Measurements from ENCODE around the gene GRIK1.

Gene GRIK1

DNA sequence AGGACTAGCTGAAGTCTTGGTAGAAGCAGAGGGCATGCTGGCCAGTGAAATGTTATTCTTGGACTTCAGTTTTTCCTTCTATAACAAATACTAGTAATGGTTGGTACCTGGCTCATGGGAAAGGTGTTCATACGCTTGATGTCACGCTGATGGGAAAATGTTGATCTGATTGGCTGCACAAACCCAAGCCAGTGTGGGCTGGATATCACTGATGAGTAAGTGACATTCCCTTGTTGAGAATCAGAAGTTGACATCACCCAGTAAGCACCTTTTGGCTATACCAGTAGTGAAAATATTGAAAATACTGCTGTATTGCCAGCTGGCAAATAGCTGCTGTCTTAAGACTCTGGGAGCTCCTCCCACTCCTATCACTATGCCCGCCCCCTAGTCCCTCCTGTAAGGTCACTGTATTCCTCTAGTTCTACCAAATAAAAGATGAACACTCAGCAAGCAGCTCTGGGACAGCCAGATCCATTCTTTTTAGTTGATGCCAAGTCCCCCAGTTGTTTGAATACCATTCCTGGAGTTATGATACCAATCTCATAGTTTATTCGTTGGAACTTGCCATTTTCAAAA is 168.2 kb downstream of the GRIK1 start:
- intact Hi-C loops (cut with micrococcal nuclease) = no loop called here
- Mint-ChIP-seq H3K4me3 (no peak overlapping the region), H3K4me1 (ENCODE audit: low read depth) (no peaks in the 10 kb centered on the region), H3K9me3 (no peaks in the 10 kb centered on the region), H3K36me3 (ENCODE audit: low read depth) (no peaks in the 10 kb centered on the region), H3K27ac (no peak overlapping the region), H3K27me3 (peaks cover 3% of the 10 kb centered on the region)

DNA sequence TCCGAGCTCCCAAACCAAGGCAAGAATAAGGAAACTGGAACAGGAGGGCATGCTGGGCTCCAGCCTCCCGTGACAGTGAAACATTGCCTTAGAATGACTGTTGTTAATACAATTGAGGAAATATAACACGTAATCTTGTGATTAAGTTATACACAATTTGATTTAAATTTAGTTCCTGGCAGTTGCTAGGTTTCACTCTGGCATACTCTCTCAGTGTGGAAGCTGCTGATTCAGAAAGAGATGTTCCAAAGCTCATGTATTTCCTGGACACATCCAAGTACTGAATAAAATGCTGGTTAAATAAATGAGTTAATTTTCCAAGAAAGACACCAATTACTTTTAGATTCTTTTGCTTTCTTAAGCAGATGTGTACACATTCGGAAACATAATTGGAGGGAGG is 176.1 kb downstream of the GRIK1 start:
- H3K4me3 Mint-ChIP-seq = no peak overlapping the region
- H3K27ac Mint-ChIP-seq = no peak overlapping the region
- no peaks in the 10 kb centered on the region for H3K4me1 Mint-ChIP-seq (ENCODE audit: low read depth)
- H3K36me3 Mint-ChIP-seq (ENCODE audit: low read depth) = no peaks in the 10 kb centered on the region
- peaks cover 1% of the 10 kb centered on the region for H3K27me3 Mint-ChIP-seq
- intact Hi-C loops (cut with micrococcal nuclease) = no loop called here
- H3K9me3 Mint-ChIP-seq = no peaks in the 10 kb centered on the region

DNA sequence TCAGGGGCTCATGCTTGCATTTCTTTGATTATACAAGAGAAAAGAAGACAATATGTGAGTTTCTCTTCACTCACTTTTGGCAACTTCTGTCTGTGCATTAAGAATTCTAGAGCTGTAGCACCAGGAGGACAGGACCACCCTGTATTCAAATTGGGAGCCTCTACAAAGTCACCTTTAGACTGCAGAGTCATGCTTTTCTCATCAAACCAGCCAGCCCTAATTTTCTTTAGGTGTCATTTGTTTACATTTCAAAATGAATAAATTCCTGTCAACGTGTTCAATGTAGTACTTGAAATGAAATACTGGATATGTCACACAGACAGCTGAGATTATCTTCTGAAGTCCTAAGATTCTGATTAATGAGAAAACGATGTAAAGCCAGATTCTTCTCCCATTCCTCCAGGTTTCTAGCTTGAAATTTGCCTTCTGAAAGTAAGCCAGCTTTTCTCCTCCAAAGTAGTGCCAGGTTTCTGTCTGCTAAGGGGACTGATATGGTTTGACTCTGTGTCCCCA is 177.2 kb downstream of the GRIK1 start:
- Mint-ChIP-seq H3K9me3 (no peaks in the 10 kb centered on the region), H3K36me3 (ENCODE audit: low read depth) (no peaks in the 10 kb centered on the region), H3K4me3 (no peak overlapping the region), H3K27me3 (peaks cover under 1% of the 10 kb centered on the region), H3K27ac (no peak overlapping the region), H3K4me1 (ENCODE audit: low read depth) (no peaks in the 10 kb centered on the region)
- intact Hi-C loops (cut with micrococcal nuclease) = no loop called here

DNA sequence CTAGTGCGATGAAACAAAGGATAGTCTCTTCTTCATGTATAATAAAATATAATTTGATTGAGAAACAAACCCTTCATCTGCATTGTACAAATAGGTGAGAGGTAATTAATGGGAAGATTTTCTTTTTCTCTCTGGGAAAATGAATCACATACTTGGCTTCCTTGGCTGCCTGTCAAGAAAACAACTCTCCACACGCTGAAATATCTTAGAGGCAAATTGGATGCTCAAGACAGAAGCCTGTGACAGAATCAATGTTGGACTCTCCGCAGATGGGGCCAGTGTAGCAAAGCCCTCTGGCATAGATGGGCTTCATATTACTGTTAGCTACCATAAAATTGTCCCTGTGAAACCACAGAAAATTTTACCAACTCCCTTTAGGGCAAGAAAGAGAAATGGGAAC is 186.6 kb downstream of the GRIK1 start:
- Mint-ChIP-seq H3K9me3 (no peaks in the 10 kb centered on the region), H3K27ac (no peak overlapping the region), H3K4me1 (ENCODE audit: low read depth) (no peaks in the 10 kb centered on the region), H3K27me3 (no peaks in the 10 kb centered on the region), H3K4me3 (no peak overlapping the region), H3K36me3 (ENCODE audit: low read depth) (no peaks in the 10 kb centered on the region)
- intact Hi-C loops (cut with micrococcal nuclease) = no loop called here

DNA sequence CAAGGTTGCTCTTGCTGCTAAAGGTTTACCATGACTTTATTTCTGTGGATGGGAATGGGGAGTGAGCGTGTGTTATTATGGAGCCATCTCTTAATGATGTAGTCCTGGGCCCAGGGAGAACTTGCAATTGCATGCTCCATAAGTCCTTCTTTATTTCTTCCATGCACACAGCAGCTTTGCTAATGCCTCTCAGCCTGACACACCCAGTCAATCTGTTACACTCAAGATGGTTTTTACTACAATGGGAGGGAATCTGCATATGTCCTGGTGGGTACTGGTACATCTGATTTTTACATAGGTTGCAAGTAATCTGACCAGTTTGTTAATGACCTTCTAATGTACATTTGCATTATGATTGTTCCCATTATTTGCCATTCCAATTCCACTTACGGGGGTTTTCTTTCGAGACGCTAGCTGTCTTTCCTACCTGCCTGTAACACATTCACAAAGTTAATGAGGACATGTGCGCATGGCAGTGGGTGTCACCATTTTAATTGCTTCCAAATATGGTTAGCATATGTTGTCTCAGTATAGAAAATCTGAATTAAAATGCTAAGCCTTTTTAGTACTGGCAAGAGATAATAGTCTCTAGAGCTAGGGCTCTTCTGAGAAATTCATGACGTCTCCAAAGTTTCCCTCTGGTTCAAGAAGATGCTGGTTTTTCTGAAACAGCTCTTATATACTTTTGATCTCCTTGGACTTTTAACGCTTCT is 188.2 kb downstream of the GRIK1 start:
- no peaks in the 10 kb centered on the region for H3K27me3 Mint-ChIP-seq
- no peaks in the 10 kb centered on the region for H3K36me3 Mint-ChIP-seq (ENCODE audit: low read depth)
- intact Hi-C loops (cut with micrococcal nuclease) = no loop called here
- no peak overlapping the region for H3K27ac Mint-ChIP-seq
- no peak overlapping the region for H3K4me3 Mint-ChIP-seq
- H3K9me3 Mint-ChIP-seq = no peaks in the 10 kb centered on the region
- H3K4me1 Mint-ChIP-seq (ENCODE audit: low read depth) = no peaks in the 10 kb centered on the region

DNA sequence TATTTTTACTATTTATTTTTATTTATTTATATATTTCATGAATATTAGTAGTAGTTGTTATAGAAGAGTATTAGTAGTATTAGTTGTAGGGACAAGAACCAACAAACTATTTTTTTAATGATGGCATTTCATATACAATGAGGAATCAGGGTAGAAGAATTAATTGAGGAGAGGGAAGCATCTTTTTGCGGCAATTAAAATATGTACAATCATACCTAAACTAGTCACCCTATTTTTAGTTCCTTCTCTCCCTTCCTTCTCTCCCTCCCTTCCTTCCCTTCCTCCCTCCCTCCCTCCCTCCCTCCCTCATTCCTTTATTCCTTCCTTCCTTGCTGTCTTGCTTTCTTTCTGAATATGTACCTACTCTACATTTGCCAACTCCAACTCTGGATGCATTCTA is 189.8 kb downstream of the GRIK1 start:
- Mint-ChIP-seq H3K9me3 (no peaks in the 10 kb centered on the region), H3K27me3 (no peaks in the 10 kb centered on the region), H3K27ac (no peak overlapping the region), H3K36me3 (ENCODE audit: low read depth) (no peaks in the 10 kb centered on the region), H3K4me1 (ENCODE audit: low read depth) (no peaks in the 10 kb centered on the region), H3K4me3 (no peak overlapping the region)
- intact Hi-C loops (cut with micrococcal nuclease) = no loop called here

DNA sequence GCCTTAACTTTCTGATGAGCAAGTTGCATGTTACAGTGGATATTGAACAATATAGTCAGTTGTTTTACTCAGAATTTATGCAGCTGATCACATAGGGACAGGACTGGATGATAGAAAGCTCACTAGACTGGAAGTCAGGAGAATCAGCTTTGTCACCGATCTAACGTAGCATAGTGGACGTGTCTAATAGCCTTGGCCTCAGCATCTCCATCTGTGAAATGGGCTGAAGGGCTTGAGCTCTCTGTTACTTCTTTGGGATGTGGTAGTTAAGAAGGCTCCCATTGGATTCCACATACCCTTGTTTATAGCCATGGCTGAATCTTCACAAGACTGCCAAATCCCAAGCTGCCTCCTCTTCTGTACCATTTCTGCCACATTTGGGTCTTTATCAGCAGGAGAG is 190.6 kb downstream of the GRIK1 start:
- H3K9me3 Mint-ChIP-seq = no peaks in the 10 kb centered on the region

DNA sequence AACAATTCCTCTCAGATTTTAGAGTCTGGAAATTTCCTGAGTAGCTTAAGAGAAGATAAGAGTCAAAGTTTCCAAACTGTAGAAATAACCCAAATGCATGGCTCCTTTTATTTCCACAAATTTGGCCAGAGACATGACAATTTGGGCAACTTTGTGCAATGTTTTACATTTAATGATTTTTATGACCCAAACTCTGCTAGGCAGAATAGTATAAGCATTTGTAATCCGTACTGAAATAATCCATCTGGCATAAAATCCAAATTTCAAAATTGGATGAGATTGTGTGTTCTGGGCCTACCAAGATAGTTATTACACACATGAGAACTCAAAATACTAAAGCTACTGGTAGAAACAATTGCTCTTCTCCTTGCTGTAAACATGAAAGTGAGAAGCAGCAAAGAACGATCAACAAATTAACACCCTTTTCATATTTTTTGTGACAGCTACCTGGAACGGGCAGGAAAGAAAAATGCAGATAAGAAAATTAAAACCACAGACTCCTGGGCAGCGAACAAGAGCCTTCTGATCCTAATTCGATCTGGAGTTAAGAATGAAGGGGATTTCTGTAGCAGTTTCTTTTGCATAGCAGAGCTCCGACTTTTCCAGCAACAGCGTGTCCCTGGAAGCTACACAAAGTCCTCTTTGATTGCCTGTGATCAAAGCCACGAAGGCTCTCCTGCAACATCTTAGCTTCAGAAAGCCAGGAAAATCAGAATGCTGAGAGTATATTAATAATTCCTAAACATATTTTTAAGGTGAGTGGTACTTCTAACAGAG is 191.2 kb downstream of the GRIK1 start:
- H3K27me3 Mint-ChIP-seq = no peaks in the 10 kb centered on the region
- no peak overlapping the region for H3K27ac Mint-ChIP-seq
- H3K4me3 Mint-ChIP-seq = no peak overlapping the region
- H3K4me1 Mint-ChIP-seq (ENCODE audit: low read depth) = no peaks in the 10 kb centered on the region
- H3K9me3 Mint-ChIP-seq = no peaks in the 10 kb centered on the region
- no peaks in the 10 kb centered on the region for H3K36me3 Mint-ChIP-seq (ENCODE audit: low read depth)
- intact Hi-C loops (cut with micrococcal nuclease) = no loop called here

More for the DNA sequence above, 190.6 kb downstream of the GRIK1 start:
- no peaks in the 10 kb centered on the region for H3K4me1 Mint-ChIP-seq (ENCODE audit: low read depth)
- intact Hi-C loops (cut with micrococcal nuclease) = no loop called here
- no peak overlapping the region for H3K27ac Mint-ChIP-seq
- no peaks in the 10 kb centered on the region for H3K36me3 Mint-ChIP-seq (ENCODE audit: low read depth)
- H3K27me3 Mint-ChIP-seq = no peaks in the 10 kb centered on the region
- no peak overlapping the region for H3K4me3 Mint-ChIP-seq

DNA sequence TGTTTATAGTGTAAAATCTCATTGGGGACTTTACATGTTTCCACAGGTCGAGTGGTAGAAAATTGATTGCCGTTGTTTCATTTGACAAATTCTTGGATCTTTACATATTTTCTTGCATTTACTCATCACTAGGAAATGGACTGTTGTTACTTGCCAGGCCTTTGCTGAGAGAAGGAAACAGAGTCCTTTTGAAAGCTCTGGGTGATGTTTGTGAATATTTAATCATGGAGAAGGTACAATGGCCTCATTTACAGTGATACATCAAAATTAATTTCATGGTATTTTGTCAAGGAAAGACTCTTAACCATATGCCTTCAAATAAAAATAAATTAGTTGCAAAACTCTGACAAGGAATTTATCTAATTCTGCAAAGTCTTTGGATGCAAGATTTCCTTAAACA is 198.0 kb downstream of the GRIK1 start:
- Mint-ChIP-seq H3K36me3 (ENCODE audit: low read depth) (no peaks in the 10 kb centered on the region), H3K27me3 (no peaks in the 10 kb centered on the region), H3K27ac (no peak overlapping the region), H3K9me3 (no peaks in the 10 kb centered on the region), H3K4me3 (no peak overlapping the region), H3K4me1 (ENCODE audit: low read depth) (peaks cover 8% of the 10 kb centered on the region)
- intact Hi-C loops (cut with micrococcal nuclease) = no loop called here

DNA sequence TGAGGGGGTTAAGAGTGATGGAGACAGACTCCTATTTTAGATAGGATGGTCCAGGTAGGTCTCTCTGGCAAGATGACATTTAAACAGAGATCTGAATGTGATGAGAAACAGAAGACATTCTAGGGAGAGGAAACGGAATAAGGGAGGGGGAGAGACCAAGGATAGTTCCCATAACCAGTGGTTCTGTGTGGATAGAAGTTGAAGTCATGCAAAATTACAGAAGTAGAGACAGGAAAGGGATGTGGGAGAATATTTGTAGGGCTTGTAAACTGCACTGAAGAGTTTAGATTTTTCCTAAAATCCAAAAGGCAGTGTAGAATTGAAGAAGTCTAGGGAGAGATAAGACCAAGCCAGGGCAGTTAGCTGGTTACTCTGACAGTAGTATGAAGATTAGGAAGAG is 200.6 kb downstream of the GRIK1 start:
- no peaks in the 10 kb centered on the region for H3K9me3 Mint-ChIP-seq
- no peaks in the 10 kb centered on the region for H3K27me3 Mint-ChIP-seq
- no peak overlapping the region for H3K4me3 Mint-ChIP-seq
- peaks cover 8% of the 10 kb centered on the region for H3K4me1 Mint-ChIP-seq (ENCODE audit: low read depth)
- intact Hi-C loops (cut with micrococcal nuclease) = no loop called here
- no peaks in the 10 kb centered on the region for H3K36me3 Mint-ChIP-seq (ENCODE audit: low read depth)
- H3K27ac Mint-ChIP-seq = no peak overlapping the region

DNA sequence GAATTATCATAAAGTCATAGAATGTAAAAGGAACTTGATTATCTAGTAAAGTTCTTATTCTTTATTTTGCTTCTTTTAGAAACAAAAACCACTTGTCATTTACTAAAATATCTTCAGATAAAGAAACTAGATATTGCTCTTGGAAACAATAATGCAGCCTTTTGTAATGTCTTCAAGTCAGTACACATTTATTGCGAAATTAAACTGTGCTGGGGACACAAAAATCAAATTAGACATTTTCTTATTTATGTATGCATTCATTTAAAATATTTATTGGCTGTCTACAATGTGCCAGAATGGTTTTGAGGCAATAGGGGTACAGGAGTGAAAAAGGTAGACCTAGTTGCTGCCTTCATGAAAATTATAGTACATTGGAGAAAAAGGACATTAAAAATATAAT is 201.1 kb downstream of the GRIK1 start:
- intact Hi-C loops (cut with micrococcal nuclease) = no loop called here
- peaks cover 8% of the 10 kb centered on the region for H3K4me1 Mint-ChIP-seq (ENCODE audit: low read depth)
- no peak overlapping the region for H3K27ac Mint-ChIP-seq
- H3K27me3 Mint-ChIP-seq = no peaks in the 10 kb centered on the region
- H3K4me3 Mint-ChIP-seq = no peak overlapping the region
- H3K9me3 Mint-ChIP-seq = no peaks in the 10 kb centered on the region
- no peaks in the 10 kb centered on the region for H3K36me3 Mint-ChIP-seq (ENCODE audit: low read depth)

DNA sequence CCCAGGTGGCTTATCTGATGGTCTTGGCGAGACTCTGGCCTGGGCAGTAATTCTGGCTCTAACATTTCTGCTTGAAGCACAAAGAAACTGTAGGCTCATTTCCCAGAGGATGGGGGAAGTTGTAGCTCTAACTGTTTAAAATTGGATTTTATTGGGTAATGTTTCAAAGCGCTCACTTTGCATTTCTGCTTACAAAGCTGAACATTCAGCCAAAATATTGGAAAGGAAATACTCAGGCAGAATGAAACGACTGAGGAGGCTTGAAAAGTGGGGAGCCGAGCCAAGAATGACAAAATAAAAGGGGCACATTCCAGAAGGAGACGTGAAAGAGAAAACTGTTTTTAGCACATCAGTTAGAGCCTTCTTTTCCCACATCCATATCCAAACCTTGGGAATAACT is 202.6 kb downstream of the GRIK1 start:
- no peak overlapping the region for H3K4me3 Mint-ChIP-seq
- H3K27ac Mint-ChIP-seq = no peak overlapping the region
- H3K4me1 Mint-ChIP-seq (ENCODE audit: low read depth) = peaks cover 8% of the 10 kb centered on the region
- no peaks in the 10 kb centered on the region for H3K36me3 Mint-ChIP-seq (ENCODE audit: low read depth)
- no peaks in the 10 kb centered on the region for H3K9me3 Mint-ChIP-seq
- intact Hi-C loops (cut with micrococcal nuclease) = no loop called here
- H3K27me3 Mint-ChIP-seq = no peaks in the 10 kb centered on the region

DNA sequence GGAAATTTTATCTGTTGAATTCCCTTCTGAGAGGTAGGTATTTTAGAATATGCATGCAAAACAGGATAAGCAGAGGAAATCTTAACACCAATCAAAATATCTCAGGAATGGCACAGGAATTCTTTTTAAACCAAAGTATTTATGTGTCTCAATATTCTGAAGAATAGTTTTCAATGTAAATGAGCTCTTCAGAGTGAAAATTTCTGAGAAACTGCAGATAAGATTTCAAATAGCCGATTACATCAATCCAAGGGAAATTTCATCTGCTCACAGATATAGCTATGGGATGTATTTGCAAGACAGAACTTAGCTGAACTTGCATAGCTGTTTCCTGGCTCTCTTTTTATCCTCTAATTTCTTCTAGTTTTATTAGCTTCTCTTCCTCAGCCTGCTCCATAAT is 209.5 kb downstream of the GRIK1 start:
- Mint-ChIP-seq H3K27ac (no peak overlapping the region), H3K4me1 (ENCODE audit: low read depth) (peaks cover 5% of the 10 kb centered on the region), H3K36me3 (ENCODE audit: low read depth) (no peaks in the 10 kb centered on the region), H3K27me3 (no peaks in the 10 kb centered on the region), H3K4me3 (no peak overlapping the region), H3K9me3 (peaks cover 13% of the 10 kb centered on the region)
- intact Hi-C loops (cut with micrococcal nuclease) = no loop called here

DNA sequence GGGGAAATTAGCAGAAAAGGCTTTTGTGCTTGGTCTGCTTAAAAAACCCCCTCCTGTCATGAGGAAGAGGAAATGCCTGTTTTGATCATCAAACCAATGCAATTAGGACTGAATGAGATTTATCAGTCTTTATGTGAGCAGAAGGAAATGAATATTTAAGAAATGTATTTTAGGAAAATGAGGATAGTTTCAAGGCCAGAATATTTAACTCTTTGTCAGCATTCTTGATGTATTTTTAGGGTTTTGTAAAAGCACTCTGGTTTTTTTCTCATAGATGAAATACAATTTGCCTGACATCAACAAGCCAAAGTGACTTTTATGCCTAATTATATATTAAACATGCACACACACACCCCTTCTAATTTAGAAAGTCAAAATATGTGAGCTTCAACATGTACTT is 213.8 kb downstream of the GRIK1 start:
- no peaks in the 10 kb centered on the region for H3K36me3 Mint-ChIP-seq (ENCODE audit: low read depth)
- H3K4me3 Mint-ChIP-seq = no peak overlapping the region
- H3K27ac Mint-ChIP-seq = no peak overlapping the region
- H3K27me3 Mint-ChIP-seq = no peaks in the 10 kb centered on the region
- peaks cover 13% of the 10 kb centered on the region for H3K9me3 Mint-ChIP-seq
- intact Hi-C loops (cut with micrococcal nuclease) = no loop called here
- H3K4me1 Mint-ChIP-seq (ENCODE audit: low read depth) = peaks cover 5% of the 10 kb centered on the region

Measured in dendritic cell treated with granulocyte-macrophage colony-stimulating factor and Interleukin-4, amounts not matched to agents 40 ng/mL and 50 ng/mL, for 4 days (primary cell).